ENCODE results near the gene CSNK1G1.
"Not testable (repeated sequence)": the region's sequence is repeated elsewhere in the genome, so short reads cannot be mapped to it uniquely, and the experiment has no call there.

GRCh38 chr15:64221911-64222310 is 134.1 kb downstream of the CSNK1G1 start:
- not testable (repeated sequence) for TF ChIP-seq CTCF (conservative IDR thresholded peaks at IDR 0.05; ENCODE audit: low read depth, low read length); EZH2 (IDR thresholded peaks at IDR 0.05; ENCODE audit: borderline replicate concordance, low read depth, low read length, poor library complexity, severe bottlenecking)
